ENCODE measurements around the gene DPP8.

DNA sequence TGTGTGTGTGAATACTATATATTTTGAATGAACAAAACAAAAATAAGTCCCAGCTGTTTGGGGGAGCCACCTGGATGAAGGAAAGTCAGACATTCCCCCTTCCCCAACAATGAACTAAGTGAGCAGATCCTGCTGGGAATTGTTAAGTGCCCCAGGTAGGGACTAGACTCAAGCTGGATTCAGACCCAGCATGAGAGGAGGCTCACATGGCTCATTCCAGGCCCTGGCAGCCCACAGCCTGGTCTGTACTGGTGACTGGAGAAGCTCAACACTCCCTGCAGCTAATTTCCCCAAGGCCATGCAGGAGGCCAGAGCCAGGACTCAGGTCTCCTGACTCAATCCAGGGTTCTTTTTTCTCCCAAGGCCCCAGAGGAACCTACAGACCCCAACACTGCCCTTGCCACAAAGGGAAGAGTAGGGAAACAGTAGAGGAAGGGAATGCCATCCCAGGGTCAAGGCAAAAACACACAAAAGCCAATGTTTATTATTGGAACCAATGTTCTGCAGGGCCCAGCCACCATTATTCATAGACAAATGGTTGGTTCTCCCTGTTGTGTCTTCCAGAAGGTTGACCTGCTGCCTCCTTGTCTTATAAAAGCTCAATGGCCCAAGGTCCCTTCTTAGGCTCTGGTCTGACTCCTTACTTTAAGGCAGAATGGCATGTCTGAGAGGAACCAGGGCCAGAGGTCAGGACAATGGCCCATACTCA lies 104.3 kb downstream of the DPP8 start:
- TF ChIP-seq ZNF747 (tag by site-specific recombination; IDR thresholded peaks at IDR 0.05): no peak
- no peak for TF ChIP-seq KLF9 (tag by site-specific recombination; IDR thresholded peaks at IDR 0.05; ENCODE audit: low read depth)
- TF ChIP-seq ZNF433 (tag by site-specific recombination; IDR thresholded peaks at IDR 0.05; ENCODE audit: low read depth): no peak
- TF ChIP-seq, protein P1, sequence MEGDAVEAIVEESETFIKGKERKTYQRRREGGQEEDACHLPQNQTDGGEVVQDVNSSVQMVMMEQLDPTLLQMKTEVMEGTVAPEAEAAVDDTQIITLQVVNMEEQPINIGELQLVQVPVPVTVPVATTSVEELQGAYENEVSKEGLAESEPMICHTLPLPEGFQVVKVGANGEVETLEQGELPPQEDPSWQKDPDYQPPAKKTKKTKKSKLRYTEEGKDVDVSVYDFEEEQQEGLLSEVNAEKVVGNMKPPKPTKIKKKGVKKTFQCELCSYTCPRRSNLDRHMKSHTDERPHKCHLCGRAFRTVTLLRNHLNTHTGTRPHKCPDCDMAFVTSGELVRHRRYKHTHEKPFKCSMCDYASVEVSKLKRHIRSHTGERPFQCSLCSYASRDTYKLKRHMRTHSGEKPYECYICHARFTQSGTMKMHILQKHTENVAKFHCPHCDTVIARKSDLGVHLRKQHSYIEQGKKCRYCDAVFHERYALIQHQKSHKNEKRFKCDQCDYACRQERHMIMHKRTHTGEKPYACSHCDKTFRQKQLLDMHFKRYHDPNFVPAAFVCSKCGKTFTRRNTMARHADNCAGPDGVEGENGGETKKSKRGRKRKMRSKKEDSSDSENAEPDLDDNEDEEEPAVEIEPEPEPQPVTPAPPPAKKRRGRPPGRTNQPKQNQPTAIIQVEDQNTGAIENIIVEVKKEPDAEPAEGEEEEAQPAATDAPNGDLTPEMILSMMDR (tag by site-specific recombination; IDR thresholded peaks at IDR 0.05): no peak
- no peak for TF ChIP-seq ZNF23 (tag by site-specific recombination; IDR thresholded peaks at IDR 0.05; ENCODE audit: borderline replicate concordance)
- no peak for TF ChIP-seq GFI1B (tag by site-specific recombination; IDR thresholded peaks at IDR 0.05)
- TF ChIP-seq SP2 (tag by site-specific recombination; IDR thresholded peaks at IDR 0.05): no peak
- TF ChIP-seq, protein P2, sequence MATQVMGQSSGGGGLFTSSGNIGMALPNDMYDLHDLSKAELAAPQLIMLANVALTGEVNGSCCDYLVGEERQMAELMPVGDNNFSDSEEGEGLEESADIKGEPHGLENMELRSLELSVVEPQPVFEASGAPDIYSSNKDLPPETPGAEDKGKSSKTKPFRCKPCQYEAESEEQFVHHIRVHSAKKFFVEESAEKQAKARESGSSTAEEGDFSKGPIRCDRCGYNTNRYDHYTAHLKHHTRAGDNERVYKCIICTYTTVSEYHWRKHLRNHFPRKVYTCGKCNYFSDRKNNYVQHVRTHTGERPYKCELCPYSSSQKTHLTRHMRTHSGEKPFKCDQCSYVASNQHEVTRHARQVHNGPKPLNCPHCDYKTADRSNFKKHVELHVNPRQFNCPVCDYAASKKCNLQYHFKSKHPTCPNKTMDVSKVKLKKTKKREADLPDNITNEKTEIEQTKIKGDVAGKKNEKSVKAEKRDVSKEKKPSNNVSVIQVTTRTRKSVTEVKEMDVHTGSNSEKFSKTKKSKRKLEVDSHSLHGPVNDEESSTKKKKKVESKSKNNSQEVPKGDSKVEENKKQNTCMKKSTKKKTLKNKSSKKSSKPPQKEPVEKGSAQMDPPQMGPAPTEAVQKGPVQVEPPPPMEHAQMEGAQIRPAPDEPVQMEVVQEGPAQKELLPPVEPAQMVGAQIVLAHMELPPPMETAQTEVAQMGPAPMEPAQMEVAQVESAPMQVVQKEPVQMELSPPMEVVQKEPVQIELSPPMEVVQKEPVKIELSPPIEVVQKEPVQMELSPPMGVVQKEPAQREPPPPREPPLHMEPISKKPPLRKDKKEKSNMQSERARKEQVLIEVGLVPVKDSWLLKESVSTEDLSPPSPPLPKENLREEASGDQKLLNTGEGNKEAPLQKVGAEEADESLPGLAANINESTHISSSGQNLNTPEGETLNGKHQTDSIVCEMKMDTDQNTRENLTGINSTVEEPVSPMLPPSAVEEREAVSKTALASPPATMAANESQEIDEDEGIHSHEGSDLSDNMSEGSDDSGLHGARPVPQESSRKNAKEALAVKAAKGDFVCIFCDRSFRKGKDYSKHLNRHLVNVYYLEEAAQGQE (tag by site-specific recombination; IDR thresholded peaks at IDR 0.05): no peak
- no peak for TF ChIP-seq YY2 (tag by site-specific recombination; IDR thresholded peaks at IDR 0.05)
- TF ChIP-seq ZNF350 (tag by site-specific recombination; IDR thresholded peaks at IDR 0.05): no peak
- no peak for TF ChIP-seq ZNF146 (tag by site-specific recombination; IDR thresholded peaks at IDR 0.05)
- no peak for TF ChIP-seq ZNF501 (tag by site-specific recombination; IDR thresholded peaks at IDR 0.05)
